Skeletal muscle cell (primary cell): Measurements from ENCODE around the gene MED6.

Source experiments
- DNase-seq: peaks from one replicate; pipeline ENCODE4 v3.0.0-alpha.2; 2010; ENCODE audit warnings: low read depth
- H3K4me3 ChIP-seq: 2 replicates; pipeline ENCODE4 v1.5.1; 2011; ENCODE audit warnings: low read depth, mild to moderate bottlenecking, control low read depth, low read length, moderate library complexity

Gene MED6

GRCh38 chr14:70600382-70601157, at the start of gene MED6:
Gene MED6, minus strand, starts transcription at chr14:70600655. Its CDS starts 18 bp downstream, at chr14:70600637.
- peak within 1 kb of the TSS; percentile 89 for H3K4me3 ChIP-seq
- DNase-seq, result peak; percentile 78

GRCh38 chr14:70649803-70650202, 49.3 kb upstream of the MED6 start:
- no peak for DNase-seq
- no peak overlapping the region for H3K4me3 ChIP-seq

- no peak for DNase-seq
These were observed 47.9 kb upstream of the MED6 start for GRCh38 chr14:70648346-70648745.

GRCh38 chr14:70646705-70647104, 46.2 kb upstream of the MED6 start:
- H3K4me3 ChIP-seq, result no peak overlapping the region

More at GRCh38 chr14:70648346-70648745, 47.9 kb upstream of the MED6 start:
- no peak overlapping the region for H3K4me3 ChIP-seq

DNA sequence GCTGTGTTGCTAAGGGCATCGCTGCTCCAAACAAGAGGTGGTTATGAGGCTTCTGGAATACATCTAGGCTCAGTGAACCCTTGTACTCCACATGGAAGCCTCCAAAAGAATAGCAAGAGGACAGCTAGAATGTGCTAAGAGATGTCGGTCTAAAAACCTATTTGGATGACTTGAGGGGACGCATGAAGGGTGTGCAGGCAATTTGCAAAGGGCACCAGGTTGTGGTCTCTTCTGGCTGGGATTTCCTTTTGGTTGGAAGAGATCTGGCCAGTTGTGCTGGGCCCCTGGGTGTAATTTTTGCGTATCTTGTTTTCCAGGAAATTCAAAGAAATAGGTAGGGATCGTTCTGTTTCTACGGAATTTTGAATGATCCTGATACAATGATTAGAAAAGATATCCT, 45.4 kb upstream of the MED6 start:
- no peak for DNase-seq
- no peak overlapping the region for H3K4me3 ChIP-seq

More at GRCh38 chr14:70646705-70647104, 46.2 kb upstream of the MED6 start:
- no peak for DNase-seq

DNA sequence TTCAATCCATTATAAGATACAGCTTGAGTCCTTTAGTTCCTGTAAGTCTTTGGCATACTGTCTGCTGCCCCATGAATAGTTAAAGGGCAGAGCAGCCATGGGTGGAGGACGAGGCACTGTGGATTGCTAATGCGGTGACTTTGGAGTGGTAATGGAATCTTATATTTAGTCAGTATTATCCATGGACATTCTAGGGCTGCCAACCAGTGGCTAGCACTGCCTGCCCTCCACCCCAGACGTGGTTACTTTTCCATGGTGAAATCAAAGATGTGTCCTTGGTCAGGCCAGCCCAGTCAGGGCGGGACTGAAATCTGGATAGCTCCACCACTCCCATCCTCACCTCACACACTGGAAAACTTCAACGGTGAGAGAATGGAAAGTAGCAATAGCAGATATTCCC, 43.5 kb upstream of the MED6 start:
- DNase-seq, result no peak
- no peak overlapping the region for H3K4me3 ChIP-seq

- peak overlapping the region; percentile 55 for H3K4me3 ChIP-seq
- no peak for DNase-seq
These were observed 42.1 kb upstream of the MED6 start for GRCh38 chr14:70642303-70643235.

- DNase-seq, result no peak
- peak within 1 kb of the TSS; percentile 55 for H3K4me3 ChIP-seq
These were observed 41.3 kb upstream of the MED6 start, which contains the start of gene TTC9 for GRCh38 chr14:70641548-70642302. Gene TTC9, plus strand, starts transcription at chr14:70641916. Its CDS starts 214 bp downstream, at chr14:70642130.

DNA sequence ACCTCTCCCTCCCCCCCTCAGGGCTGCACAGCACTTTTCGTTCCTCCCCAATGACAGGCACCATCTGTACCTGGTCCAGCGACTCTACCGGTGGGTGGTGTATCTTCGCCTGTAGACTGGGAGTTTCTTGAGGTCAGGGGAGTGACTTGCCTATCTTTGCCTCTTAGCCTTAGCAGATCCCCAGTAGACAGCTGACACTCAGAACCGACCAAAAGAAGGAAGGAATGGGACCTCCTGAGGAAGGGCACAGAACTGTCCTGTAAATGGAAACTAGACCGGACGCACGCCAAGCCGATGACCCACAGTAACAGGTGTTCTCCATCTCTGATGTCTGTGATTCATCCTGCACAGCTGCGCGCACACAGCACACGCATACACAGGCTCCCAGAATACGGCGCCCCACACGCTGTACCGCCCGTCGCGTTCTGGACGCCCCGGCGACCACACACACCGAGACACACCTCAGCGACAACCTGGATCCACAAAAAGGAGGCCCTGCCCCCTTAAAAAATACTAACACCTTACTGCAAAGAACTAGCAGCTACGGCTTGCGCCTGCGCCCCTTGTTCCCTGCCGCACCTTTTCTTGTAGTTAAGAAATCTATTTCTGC, 40.6 kb upstream of the MED6 start:
- peak; percentile 25 for DNase-seq
- peak overlapping the region; percentile 55 for H3K4me3 ChIP-seq

GRCh38 chr14:70638416-70638815, 38.0 kb upstream of the MED6 start:
- no peak for DNase-seq
- no peak overlapping the region for H3K4me3 ChIP-seq

DNA sequence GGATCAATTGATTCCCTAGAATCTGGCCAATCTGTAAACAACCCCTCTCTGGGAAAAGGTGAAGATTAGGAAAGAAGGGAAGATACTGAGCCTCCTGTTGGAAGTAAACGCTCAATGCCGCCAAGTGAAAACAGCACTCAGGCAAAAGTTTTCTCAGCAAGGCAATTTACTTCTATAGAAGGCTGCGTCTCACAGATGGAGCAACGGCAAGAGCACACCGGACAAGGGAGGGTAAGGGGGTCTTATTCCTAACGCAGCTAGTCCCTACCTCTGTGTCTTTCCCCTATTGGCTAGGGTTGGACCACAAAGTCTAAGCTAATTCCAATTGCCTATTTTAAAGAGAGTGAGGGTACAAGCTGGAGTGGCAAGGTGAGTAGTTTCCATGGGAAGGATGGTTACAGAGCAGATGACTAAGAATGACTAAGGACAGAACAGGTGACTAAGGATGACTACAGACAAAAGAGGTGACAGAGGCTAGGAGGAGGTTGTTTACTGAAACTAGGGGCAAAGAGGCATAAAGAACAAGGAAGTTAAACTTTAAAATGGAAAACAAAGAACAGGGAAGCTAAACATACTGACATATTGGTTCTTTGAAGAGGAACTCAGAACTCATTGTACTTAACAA, 35.6 kb upstream of the MED6 start:
- no peak for DNase-seq
- H3K4me3 ChIP-seq, result no peak overlapping the region

GRCh38 chr14:70631948-70632347, 31.5 kb upstream of the MED6 start:
- no peak overlapping the region for H3K4me3 ChIP-seq
- DNase-seq, result no peak

DNA sequence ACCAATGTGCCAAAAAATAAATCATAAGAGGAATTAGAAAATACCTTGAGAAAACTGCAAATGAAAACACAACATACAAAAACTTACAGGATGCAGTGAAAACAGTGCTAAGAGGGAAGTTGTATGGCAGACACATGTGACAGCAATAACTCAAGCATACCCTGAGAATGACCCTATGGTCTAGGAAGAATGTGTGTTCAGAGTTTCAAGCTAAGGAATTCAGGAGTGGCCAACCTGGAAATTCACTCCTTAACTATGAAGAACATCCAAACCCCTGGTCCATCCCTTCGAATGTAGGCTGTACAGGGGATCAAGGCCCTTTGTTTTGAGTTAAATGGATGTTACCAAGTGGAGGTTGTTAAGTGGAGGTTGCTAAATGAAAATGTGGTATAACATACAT, 24.5 kb upstream of the MED6 start:
- DNase-seq, result no peak
- no peak overlapping the region for H3K4me3 ChIP-seq

GRCh38 chr14:70622111-70622712, 21.8 kb upstream of the MED6 start:
- no peak for DNase-seq
- H3K4me3 ChIP-seq, result no peak overlapping the region

- DNase-seq, result no peak
- H3K4me3 ChIP-seq, result no peak overlapping the region
These were observed 19.3 kb upstream of the MED6 start for GRCh38 chr14:70619708-70620107.

DNA sequence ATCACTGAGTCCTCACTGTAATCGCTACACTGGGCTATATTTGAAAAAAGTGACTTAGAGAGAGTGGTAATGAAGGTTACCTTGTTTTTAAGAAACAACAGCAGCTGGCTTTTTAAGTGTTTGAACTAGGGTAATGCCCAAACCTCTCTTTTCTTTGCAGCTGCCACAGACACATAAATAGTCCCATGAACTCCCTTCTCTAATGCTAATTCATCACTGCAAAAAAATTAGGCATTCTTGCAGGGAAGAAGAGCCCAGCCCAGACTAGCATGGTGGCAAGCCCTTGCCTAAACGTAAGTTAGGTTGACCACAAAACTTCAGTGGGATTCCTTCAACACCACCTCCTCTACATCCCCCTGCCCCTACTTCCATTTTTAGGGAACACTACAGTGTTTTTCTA, 17.9 kb upstream of the MED6 start:
- DNase-seq, result no peak
- H3K4me3 ChIP-seq, result no peak overlapping the region

DNA sequence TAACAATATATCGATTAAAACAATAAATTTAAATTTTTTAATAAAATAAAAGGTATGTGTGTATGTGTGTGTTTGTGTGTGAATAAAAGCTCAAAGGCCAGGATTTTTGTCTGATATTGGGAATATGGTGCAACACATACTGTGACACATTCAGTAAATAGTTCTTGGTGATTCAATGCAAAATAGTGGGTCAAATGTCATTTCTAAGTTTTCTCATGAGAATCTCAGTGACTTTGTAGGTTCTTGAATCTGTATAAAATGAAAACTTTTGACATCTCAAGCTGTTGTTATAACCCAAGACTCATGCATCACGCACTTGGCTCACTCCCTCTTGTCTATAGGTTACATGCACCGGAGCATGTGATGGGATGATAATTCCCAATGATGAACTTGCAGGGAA, 16.2 kb upstream of the MED6 start:
- no peak overlapping the region for H3K4me3 ChIP-seq
- DNase-seq, result no peak

DNA sequence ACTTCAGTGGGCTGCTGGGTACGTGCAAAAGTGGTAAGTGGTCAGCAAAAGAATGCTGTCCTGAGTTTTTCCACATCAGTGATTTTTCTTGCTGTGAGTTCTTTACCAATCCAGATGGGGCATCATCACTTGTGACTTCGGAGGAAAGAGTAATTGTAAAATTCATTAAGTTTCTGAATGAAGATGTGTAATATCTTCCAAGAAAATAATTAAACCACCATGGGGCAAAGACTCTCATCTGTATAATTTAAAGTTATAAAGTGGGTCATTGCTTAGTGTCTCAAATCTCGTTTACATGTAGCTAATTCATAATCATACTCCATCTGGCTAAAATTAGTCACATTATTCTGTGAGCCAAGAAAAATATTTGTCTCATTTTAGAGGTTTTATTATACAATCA, 10.8 kb upstream of the MED6 start:
- no peak for DNase-seq
- H3K4me3 ChIP-seq, result no peak overlapping the region
